NCI-H2107 treated with DMSO at 0.1 percent for 48 hours (cell line): Measurements from ENCODE around the gene SLIT3.
A peak's percentile ranks its signal among the peaks of the same experiment; 100 is the strongest.

Experiments used
- DNase-seq: peaks from one replicate; lab custom pipeline; 2025; ENCODE audit not compliant: unreplicated experiment; lab: John Stamatoyannopoulos, UW

SLIT3 gene

DNA sequence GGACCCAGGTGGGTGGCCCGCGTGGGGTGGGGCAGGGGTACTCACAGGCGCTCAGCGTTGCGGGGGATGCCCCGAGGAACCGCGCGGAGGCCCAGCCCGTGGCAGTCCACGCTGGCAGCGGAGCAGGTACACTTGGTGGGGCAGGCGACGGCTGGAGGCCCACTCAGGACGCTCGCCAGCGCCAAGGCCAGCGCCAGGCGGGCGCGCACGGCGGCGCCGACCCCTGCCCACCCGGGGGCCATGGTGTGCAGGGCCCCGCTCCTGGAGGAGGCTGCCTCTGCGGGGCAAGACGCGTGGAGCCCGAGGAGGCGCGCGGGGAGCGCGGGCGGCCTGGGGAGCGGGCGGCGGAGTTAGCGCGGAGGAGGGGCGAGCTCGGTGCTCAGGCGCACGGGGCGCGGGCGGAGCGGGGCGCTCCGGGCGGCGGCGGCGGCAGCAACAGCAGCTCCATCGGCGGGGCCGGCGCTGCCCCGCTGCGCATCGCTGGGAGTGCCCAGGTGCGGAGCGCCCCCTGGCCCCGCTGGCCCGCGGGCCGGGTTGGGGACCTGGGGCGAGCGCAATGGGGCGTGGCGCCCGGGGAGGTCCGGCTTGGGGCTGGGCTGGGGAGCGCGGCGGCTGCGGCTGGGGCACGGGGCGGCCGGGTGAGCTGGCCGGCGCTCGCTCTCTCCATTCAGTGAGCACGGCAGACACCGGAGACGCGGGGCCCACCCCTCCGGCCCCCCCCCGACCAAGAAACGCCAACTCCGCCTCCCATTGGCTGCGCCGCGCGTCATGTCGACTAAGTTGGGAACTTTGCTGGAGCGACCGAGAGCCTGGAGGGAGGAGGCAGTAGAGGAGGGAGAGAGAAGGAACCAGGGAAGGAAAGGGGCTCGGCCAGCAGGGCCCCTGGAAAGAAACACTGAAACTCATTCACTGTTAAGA lies at the start of gene SLIT3:
SLIT3 (minus strand) TSS at position 672 of the 918 bp plus-strand sequence; CDS start at position 242, 430 bp downstream.
- DNase-seq = no peak

DNA sequence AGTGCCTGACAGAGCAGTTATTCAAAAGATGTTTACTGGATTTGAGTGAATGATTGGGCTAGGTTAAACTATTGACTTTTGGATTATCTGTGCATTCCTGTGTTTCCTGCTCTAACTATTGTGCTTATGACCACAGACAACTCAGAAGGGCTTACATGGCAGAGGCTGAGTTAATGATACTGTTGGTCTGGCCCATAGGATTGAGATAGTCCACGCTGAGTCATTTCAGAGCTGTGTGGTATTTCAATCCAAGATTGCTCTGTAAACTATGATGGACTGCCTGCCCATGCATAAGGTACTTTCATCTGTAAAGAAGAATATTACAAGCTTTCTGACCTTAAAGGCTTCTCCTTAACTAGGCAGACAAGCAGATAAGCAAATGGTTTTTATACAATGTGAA lies 49.1 kb upstream of the SLIT3 start:
- no peak for DNase-seq

DNA sequence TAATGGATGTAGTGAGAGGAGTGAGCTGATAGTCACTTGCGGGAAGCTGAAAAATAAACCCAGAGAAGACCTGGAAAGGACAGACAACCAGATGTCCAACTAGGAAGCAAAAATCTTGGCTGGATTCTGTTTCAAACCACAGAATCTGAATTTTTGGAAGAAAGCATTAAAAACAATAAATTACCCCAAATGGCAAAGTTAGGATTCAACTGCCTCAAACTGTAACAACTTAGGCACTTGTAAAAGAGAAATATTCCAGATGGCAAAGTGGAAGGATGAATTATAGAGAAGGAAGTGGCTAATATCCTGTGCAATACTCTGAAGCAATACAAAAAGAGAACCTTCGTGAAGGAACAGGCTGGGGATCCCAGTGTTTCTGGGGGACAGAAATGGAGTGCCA lies 46.8 kb upstream of the SLIT3 start:
- DNase-seq = no peak

DNA sequence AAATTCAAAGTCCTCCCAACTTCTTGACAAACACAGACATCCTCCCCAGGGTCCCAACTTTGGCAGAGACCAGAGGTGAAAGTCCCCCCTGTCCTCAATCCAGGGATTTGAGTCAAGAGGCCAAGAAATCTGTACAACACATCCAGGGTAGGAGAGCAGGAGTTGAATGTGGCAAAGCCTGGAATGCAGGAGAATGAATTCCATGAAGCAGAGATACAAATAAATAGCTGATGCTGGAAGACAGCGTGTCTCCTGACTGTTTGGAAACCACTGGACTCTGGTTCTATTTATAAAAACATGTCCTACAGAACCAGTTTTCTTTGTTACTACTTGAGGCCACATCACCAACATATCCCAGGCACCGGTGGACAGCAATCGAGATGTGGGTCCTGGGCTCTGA lies 43.7 kb upstream of the SLIT3 start:
- DNase-seq = no peak

DNA sequence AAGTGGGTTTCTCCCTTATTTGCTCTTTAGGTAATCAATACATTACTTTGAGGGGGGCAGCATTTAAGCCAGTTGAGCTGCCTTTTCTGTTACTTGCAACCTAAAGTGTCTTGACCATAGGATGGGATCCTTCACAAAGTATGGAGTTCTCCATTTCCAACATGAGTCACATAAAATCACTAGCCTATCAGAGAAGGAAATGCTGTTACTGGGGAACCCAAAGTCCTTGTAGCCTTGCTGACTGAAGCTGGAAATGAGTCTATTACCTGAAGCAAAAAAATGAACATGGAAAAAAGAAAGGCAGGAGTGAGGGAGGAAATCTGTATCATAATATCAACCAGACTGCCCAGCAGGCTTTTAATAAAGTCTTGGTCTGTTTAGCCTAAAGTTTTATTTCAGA lies 42.8 kb upstream of the SLIT3 start:
- DNase-seq = no peak

DNA sequence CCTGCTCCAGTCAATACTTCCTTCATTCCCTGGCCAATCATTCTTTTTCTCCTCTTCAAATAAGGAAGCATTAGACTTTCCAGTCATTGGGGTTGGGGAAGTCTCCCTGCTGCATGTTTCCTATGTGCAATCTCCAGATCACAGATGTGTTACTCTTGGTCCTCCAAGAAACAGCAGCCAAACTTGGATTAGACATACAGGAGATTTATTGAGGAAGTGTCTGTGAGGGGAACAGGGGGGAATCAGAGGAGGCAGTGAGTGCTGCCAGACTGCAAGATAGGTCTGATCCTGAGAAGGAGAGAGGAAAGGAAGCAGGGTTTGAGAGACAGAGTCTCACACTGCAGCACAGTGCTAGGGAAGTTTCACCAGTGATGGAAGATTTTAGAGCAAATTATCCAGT lies 40.6 kb upstream of the SLIT3 start:
- DNase-seq = no peak

DNA sequence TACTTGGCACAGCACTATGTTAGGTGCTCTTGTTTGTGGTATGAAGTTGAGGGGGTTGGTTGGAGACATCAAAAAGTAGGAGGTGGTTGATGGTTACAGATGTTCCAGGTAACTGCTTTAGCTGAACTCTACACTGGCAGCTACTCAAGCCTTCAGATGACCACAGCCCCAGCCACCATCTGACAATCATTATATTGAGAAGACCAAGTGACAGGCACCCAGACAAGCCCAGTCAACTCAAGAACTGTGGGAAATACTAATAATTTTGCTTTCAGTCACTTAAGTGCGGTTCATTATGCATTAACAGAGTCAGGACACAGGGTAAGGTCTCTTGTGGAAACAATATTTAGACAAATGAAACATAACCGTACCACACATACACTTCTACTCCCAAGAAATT lies 38.9 kb upstream of the SLIT3 start:
- no peak for DNase-seq

DNA sequence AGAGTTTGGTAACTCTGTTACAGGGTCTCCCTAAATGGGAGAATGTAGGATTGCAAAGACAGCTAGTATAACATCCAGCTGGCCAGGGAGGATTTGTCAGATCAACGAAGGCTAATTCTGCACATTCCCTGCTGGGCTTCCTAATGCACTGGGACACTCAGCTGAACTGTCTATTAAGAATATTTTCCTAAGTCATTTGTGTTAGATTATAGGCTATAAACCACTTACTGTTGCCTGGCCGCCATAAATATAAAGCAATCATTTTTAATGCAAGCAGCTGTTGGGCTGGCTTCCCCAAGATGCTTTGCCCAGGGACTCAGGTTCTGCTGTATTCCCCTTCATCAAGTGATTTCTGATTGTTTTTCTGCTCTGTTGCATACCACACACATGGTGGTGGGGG lies 35.3 kb upstream of the SLIT3 start:
- no peak for DNase-seq

DNA sequence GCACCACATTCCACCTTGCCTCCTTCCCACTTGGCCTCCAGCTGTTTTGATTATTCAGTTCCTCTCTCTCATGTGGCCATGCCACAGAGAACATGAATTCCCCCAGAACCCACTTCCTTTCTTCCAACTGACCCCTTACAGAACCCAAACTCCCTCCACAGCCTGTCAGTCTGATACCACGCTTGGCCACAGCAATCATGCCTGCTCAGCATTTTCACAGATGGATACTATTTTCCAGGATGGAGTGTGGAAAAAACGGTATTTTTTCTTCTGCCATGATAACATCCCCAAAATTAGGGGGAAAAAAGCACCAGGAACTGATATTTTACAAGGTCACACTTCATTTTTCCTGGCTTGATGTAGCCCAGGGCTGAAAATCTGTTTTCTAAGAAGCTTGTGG lies 34.9 kb upstream of the SLIT3 start:
- DNase-seq = no peak

DNA sequence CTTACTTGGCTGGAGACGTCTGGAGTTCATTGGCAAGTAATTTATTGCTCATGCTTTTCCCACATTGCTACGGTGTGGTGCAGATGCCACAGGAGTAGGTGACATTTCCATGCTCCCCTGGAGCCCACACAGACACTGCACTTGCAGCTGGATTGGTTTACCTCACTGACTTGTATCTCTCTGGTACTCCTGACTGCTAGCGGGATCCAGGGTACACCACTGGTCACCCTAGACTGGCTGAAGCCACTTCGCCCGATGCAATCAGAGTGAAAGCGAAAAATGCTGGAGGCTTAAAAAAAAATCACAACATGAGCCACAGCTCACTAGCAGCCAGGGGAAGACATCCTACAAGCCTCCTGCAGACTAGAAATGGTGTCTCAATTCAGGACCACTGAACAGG lies 32.6 kb upstream of the SLIT3 start:
- no peak for DNase-seq

DNA sequence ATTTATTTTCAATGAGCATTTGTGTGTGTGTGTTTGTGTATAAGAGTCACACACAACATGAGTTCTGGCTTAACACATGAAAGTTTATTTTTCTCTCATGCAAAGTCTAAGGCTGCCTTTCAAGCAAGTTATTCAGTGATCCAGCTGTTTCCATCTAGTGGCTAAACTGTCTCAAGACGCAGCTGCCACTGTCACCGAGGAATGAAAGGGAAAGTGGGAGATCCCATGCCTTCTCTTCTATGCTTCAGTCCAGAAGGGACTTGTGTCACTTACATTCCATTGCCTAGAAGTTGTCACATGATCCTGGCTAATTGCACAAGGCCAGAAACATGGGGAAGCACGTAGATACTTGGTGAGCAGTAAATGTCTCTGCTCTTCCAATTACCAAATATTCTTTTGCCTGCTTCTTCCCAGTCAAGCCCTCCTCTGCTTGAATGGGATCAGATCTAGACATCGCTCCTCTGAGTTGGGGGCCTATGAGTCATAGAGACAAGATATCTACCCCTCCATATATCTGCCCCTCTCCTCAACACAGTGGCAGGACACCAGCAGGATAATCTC lies 30.4 kb upstream of the SLIT3 start:
- no peak for DNase-seq

DNA sequence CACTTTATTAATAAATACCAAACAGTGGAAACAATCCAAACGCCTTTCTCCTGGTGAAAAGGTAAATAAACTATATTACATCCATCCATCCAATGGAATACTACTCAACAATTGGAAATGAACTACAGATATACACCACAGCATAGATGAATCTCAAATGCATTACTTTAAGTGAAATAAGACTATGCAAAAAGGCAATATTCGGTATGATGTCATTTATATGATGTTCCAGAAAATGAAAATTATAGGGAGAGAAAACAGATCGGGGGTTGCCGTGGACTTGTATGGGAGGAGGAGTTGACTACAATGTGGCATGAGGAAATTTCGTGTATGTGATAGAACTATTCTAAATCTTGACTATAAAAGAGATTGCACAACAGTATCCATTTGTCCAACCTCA lies 27.5 kb upstream of the SLIT3 start:
- no peak for DNase-seq

DNA sequence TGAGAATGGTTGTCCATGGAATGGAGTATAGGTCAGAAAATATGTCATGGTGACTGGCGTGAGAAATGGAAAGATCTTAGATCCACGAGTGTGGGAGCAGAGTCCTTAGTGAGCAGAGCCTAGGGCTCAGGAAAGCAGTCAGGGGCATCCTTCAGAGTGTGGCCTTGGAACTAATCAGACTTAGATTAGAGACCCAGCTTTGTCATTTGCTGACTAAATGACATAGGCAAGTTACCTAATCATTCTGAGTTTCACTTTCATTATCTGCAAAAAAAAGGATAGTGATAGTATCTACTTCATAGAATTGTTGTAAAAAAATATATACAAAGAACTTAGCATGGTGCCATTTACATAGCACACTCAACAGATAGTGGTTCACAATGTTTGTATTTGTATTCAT lies 24.3 kb upstream of the SLIT3 start:
- DNase-seq = no peak

DNA sequence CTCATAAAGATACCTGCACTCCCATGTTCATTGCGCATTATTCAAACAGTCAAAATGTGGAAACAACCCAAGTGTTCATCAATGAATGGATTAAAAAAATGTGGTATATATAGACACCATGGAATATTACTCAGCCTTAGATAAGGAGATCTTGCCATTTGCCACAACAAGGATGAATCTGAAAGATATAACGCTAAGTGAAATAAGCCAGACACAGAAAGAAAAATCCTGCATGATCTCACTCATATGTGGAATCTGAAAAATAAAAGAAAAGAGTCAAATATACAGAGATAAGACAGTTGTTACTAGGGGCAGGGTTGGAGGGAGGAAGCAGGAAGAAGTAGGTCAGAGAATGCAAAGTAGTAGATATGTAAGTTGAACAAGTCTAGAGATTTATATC lies 17.6 kb upstream of the SLIT3 start:
- DNase-seq = no peak

DNA sequence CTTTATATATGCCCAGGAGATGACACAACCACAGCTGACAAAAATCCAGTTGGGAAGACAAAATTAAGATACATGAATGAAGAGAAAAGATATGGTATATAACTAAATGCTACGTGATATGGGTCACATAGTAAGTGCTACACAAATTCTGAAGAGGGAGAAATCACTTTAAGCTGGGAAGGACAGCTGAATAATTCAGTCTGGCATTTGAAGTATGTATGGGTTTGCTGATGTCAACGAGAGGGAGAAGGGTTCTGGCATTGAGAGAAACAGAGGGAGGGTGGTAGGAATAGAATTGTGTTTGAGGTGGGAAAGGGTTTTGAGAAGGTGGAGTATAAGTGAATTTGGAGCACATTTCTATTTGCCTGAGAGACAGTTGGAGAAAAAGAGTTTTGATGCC lies 6.7 kb upstream of the SLIT3 start:
- DNase-seq = no peak

DNA sequence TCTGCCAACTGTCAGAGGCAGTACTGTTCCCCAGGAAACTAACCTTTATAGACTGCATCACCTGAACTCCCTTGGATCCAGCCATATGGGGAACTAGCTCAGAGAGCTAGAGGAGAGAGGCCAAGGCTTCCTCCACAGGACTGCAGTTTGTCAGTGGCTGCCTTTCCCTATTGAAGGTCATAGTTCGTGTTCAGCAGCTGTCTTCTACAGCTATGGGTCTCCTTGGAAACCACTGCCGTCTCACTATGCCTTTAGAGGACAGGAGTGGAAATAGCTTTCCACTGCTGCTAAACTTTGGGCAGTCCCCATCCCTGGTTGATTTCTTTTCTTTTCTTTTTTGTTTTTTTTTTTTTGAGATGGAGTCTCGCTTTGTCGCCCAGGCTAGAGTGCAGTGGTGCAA lies 4.4 kb upstream of the SLIT3 start:
- DNase-seq = no peak

DNA sequence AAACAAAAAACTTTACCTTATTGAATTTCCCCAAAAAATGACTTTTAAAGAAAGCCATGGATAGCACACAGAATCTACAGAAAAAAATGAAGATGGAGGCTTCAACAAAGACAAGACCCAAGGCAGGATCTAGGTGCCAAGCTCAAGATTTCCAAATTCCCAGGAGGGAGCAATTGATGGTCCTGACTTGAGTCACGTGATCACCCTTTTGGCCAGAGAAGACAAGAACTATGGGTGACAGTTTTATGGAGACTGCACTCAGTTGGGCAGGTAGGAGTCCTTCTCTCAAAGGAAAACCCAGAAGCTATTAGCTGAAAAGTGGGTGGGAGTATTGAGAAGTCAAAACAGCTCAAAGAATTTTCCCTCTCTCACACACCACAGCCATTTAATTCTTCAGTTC lies 3.2 kb upstream of the SLIT3 start:
- DNase-seq = no peak

DNA sequence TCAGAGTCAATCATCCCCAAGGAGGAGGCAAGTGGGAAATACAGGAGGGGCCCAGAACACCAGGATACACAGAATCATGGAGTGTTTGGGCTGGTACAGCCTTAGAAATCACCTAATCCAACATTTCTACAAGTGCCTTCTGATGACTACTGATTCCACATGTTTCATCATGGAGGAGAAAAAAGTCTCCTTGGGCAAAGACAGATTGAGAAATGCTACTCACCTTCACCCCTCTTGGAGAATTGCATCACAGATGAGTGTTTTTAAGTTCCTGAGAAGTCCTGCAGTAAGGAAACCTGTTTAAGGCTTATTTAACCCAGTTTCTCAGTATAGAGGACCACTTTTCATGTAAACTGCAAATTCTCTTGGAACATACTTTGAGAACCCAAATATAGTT lies 2.2 kb upstream of the SLIT3 start:
- DNase-seq = no peak

DNA sequence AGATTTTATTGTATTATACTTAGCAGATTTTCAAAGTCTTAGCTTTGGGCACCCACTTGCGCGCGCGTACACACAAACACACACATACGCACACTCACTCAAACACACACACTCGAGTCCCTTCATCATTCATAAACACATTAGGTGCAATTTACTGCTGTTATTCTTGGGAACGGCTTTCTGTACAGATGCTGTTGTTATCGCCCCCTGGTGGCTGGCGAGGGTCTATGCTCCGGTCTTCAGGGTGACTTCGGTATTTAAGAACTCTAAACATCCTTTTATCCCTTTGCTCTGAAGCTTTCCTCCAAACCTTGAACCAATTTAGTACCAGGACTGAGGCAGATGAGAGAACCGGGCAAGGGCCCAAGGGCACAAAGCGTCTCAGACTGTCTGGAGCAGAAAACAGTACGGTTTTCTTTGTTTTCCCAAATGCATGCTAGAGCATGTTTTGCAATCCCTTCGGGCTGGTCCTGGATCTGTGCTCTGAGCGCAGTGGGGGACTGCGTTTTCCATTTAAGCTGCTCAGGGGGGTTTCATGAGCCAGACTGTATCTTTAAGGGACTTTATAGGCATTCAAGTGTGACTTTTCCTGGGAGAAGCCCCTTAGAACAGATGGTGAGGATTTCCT lies 1.7 kb upstream of the SLIT3 start:
- peak; percentile 0 for DNase-seq

DNA sequence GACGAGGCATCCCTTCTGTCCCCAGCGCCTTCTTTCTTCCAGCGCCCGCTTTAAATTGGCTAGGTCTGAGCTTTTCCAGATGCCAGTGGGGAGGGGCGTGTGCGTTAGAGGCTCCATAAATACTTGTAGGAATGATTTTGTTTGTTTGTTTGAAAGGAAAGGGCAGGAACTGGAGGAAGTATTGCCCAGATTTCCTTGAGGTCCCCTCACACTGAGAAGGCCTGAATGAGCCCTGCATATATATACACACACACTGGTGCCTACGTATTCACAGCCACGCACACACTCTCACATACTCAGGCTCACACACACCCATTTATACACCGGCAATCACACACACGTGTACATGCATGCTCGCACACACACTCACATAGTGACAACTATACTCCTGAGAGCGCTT lies 1.0 kb upstream of the SLIT3 start:
- DNase-seq = no peak

DNA sequence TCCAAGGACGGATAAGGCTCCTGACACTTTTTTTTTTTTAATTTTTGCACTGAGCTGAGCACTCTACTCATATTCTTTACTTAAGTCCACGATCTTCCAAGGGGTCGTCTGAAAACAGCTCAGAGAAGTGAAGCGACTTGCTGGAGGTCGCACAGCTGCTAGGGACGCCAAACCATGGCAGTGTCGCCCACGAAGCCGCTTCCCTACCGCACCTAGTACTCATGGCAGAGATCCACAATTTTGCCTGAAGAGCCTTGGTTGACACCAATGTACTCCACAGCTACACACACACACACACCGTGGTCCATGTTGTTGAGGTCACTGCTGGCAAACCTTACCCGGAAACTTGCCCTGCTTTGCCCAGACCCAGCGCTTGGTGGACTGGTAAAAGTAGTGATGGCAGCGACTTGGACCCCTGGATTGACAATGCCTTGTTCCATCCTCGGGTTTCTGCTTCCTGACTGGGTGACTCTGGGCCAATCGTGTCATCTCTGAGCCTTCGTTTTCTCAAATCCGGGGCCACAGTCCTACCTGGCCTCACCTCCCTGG lies 521 bp upstream of the SLIT3 start:
- no peak for DNase-seq
